Bone marrow (tissue), 2 donors: Measurements from ENCODE around the gene MED12L.
A peak's percentile ranks its signal among the peaks of the same experiment; 100 is the strongest.
"Not testable (repeated sequence)": the region's sequence is repeated elsewhere in the genome, so short reads cannot be mapped to it uniquely, and the experiment has no call there.

Experiments
- DNase-seq, 2 donors: peaks; one replicate each; lab custom pipeline; 2025; lab: John Stamatoyannopoulos, UW

The MED12L gene, protein sequence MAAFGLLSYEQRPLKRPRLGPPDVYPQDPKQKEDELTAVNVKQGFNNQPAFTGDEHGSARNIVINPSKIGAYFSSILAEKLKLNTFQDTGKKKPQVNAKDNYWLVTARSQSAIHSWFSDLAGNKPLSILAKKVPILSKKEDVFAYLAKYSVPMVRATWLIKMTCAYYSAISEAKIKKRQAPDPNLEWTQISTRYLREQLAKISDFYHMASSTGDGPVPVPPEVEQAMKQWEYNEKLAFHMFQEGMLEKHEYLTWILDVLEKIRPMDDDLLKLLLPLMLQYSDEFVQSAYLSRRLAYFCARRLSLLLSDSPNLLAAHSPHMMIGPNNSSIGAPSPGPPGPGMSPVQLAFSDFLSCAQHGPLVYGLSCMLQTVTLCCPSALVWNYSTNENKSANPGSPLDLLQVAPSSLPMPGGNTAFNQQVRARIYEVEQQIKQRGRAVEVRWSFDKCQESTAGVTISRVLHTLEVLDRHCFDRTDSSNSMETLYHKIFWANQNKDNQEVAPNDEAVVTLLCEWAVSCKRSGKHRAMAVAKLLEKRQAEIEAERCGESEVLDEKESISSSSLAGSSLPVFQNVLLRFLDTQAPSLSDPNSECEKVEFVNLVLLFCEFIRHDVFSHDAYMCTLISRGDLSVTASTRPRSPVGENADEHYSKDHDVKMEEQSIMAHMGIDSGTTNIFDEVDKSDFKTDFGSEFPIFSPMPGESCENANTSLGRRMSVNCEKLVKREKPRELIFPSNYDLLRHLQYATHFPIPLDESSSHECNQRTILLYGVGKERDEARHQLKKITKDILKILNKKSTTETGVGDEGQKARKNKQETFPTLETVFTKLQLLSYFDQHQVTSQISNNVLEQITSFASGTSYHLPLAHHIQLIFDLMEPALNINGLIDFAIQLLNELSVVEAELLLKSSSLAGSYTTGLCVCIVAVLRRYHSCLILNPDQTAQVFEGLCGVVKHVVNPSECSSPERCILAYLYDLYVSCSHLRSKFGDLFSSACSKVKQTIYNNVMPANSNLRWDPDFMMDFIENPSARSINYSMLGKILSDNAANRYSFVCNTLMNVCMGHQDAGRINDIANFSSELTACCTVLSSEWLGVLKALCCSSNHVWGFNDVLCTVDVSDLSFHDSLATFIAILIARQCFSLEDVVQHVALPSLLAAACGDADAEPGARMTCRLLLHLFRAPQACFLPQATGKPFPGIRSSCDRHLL (N-terminal part only)

DNA sequence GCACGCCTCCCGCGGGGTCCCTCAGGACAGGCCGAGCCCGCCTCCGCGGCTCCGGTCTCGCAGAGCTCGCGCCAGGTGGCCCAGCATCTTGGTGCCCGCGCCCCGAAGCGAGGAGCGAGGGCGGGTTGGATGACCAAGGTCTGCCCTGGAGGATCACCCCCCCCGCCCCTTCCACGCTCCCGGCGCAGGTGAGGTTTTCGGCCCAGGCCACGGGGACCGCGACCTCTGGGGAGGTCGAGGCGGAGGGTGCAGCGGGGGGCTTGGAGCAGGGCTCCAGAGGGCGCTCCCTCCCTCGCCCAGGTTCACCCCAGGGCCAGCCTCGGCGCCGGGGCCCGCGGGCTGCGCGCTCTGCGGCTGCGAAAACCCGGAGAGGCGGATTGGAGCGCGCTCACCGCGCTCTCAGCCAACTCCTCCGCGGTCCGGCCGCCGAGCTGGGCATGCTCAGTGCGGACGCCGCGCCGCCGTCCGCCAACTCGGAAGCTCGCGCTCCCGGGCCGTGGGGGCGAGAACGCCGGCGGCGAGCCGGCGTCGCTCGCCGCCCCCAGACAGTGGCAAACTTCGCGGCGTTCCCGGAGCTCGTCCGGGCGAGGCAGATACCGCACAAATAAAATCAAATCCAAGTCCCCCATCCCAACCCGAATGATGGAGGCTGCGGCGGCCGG lies at the start of gene MED12L:
MED12L (plus strand) TSS at position 438 of the 662 bp plus-strand sequence. CDS start 1,263 bp downstream, outside the sequence.
- DNase-seq = peak; percentile 11 to 20

DNA sequence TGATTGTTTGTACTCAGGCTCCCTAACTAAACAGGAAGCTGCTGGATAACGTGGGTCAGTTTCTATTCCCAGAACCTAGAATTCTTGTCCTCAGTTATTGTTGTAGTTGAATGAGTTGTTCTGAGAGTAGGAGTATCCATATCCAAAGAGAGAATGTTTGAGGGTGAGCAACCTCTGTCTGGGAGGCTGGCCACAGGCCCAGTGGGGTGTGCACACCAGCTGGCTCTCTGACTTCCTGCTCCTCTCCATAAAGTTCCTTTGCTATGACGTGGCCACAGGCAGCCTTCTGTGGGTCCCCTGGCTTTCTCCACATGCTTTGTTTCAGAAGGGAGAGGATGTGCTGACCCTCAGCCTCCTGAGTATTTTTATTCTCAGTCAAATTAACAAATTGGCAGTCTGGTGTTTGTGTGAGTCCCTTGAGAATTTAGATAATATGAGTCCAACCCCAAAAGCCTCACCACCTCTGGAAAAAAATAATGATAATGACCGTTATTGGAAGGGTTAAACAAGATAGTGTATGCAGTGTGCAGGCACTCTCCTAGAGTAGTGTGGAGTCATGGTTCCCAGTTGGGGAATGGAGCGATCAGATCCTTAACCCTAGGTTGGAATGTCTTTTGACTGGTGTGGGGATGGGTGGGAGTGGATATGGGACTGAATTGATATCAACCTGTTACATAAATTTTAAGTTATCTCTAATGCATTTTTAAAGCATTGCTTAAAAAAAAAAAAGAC lies 47.6 kb upstream of the MED12L start:
- DNase-seq = no peak

DNA sequence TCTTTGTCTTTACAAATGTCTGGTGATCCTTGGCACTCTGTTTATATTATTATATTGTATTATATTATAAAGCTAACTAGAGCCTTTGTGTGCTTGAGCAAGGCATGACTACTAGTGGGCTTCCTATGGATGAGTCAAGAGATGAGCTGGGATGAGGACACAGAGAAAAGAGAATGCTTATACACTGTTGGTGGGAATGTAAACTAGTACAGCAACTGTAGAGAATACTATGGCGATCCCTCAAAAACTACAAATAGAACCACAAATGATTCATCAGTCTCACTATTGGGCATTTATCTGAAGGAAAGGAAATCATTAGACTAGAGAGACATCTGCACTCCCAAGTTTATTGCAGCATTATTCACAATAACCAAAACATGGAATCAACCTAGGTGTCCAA lies 40.8 kb upstream of the MED12L start:
- no peak for DNase-seq

DNA sequence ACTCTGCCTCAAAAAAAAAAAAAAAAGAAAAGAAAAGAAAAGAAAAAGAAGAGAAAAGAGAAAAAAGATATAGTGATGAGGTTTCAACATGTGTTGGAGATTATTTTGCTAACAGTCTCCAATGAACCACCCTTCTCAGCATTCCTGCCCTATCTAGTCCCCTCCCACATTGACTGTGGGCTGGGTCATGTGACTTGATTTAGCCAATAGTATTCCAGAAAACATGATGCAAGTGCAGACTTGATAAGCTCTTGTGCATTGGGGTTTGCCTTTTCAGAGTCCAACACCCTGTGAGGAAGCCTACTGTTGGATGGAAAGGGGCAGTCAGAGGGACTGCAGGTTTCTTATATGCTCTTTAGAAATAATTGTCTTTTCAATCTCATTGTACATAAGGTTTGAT lies 37.8 kb upstream of the MED12L start:
- DNase-seq = no peak

DNA sequence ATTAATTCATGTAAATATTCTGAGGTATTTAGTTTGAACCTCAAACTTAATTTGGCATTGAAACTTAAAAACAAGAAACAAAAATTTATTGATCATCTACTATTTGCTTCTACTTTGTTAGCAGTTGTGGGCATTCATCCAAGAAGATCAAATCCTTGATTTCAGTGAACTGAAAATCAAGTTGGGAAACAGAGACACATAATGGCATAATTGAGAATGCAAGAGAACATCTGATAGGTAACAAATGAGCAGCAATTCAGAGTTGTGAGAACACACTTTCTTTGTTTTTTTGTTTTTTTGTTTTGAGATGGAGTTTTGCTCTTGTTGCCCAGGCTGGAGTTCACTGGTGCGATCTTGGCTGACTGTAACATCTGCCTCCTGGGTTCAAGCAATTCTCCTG lies 33.9 kb upstream of the MED12L start:
- no peak for DNase-seq

DNA sequence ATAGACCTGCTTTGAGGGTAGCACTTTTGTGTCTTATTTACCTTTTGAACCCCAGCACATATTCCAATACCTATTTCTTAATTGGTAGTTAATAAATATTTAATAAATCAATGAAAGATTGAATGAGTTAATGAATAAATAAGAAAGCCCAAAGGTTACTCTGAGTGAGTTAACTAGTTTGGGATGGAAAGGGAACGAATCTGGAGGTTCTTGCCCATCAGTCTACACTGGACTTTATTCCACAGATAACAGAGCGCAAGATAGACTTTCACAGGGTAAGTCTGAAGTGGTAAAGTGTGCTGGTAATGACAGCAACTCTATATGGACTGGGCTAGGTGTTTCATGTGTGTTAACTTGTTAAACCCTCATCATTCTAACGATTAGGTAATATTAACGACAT lies 33.1 kb upstream of the MED12L start:
- DNase-seq = no peak

DNA sequence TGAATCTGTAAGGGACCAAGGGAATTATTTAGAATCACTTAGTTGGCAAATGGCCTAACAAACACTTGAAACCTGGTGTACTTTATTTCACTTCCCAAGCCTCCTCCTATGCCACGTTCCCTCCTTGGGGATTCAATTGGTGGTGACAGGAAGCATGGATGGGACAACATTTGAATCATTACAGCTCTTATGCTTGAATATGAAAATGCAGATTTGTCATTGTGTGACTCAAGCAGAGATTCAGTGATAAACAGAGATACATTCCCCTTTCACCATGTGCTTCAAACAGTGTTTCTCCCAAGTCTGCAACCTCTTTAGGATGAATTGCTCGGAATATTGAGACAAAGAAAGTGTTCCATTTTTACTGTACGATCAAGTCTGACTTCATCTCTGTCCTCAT lies 32.7 kb upstream of the MED12L start:
- DNase-seq = no peak

DNA sequence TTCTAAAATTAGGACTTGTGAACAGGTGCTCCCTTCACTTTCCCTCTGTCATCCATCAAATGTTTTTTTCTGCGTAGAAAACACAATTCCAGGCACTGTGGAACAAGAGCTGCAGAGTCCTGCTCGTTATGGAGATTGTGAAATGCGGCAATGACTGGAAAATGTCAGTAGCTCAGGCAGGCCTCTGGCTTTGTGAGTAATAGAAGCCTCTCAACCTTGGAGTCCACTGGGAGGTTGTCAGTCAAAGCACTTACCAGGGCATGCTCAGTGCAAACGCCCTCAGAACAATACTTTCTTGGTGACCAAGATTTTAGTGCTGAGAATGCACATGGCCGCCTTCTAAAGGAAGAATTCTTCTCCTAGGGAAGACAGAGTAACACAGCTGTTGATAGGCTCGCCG lies 26.7 kb upstream of the MED12L start:
- DNase-seq = no peak

DNA sequence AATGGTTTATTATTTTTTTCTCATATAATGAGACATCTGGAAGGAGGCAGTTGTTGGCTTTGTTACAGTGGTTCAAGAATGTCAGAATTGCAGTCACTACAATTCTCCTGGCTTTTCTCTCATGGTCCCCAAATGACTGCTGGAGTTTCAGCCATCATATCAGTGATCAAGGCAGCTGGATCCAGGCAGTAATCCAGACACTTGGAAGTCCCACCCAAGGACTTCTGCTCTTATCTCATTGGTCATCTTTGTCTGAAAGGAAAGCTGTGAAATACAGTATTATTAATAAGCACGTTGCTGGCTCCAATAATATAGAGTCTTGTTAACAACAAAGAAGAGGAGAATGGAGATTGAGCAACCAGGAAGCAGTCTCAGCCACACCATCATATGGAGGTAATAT lies 22.9 kb upstream of the MED12L start:
- no peak for DNase-seq

DNA sequence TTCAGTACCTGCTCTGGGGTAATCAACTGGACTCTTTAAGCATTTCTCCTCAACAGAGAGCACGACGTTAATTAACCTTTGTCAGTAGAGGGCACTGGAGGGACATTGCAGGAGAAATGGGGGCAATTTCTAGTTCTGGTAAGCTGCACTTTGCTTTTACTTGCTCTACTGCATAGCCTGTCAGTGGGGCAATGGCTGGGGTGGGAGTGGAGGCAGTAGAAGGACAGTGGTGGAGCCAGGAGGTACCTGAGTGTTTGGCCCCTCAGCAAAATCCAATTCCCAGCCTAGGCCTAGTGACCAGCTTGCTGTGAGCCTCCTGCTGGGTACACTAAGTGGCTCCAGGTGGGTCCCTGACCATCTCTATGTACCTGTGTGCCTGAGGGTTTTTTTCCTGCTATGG lies 18.3 kb upstream of the MED12L start:
- DNase-seq = peak in 1 of 2 donors; percentile 6

DNA sequence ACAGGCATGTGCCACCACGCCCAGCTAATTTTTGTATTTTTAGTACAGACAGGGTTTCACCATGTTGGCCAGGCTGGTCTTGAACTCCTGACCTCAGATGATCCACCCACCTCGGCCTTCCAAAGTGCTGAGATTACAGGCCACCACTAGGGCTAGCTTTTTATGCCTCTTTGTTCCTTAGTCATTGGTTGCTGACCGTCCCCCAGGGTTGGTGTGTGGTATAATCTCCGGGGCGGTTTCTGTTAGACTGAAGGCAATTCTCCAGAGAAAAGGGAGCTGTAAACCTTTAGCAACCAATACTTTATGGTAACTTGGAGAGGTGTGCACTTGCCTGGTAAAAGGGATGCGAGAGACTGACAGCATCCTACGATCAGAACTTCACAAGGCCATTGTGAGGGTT lies 12.6 kb upstream of the MED12L start:
- DNase-seq = not testable (repeated sequence)

DNA sequence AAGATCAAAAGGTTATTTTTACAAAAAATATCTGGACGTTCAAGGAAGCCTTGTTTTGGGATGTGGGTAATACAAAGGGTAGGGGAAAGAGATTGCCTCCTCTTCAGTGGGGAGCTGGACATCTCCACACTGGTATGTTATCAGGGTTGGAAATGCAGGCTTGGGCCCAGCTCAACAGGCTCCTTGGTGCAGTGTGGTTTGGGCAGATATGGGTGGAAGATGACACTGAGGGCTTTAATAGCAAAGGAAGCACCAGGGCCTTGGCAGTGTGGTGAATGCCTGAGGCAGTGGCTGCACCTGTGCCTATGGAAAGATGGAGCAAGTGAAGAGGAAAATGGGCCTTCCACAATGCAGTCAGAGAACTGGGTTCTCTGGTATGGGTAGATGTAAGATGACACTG lies 11.2 kb upstream of the MED12L start:
- DNase-seq = no peak

DNA sequence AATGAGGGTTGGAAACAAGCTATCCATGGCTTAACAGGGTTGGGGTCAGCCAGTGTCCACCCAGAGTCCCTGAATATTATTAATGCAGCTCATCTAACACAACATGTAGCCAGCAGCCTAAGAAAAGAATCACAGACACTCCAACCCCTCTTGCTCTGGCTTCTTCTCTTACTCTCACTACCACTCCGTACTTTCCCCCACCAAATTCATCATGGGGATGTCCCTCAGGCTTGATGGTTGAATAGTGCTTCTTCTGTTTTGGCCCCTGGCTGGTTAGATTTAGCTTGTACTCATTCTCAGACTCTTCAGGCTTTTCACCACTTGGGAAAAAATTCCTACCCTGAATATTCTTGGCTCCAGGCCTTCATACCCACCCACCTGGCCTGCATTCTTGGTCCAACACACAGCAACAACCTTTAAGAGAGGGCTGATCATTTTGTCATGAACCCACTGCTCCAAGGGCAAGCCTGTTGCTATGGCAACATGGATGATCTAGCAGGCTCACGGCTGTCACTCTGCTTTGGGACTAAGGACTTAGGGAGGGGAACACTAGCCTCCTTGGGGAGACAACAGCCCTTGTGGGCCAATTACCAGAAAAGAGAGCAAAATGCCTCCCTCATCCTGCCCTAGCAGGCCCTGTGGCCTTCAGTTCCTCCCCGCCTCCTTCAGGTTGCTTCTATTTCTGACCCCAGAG lies 9.4 kb upstream of the MED12L start:
- DNase-seq = no peak

DNA sequence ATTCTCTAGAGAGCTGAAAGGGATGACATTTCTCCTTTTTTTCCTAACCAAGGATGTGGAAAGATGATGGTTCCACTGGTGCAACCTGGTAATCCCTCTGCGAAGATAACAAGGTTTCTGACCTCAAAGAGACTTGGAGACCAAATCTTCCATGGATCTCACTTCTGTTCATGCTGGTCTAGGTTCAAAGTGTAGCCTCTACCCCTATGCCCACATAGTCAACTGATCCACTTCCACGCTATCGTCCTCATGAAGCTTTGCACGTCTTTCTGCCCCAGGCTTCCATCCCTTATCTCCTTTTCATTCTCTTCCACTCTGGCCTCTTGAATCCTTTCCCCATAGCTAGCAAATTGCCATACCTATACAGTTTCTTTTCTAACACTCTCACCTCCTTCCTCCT lies 8.8 kb upstream of the MED12L start:
- DNase-seq = no peak

DNA sequence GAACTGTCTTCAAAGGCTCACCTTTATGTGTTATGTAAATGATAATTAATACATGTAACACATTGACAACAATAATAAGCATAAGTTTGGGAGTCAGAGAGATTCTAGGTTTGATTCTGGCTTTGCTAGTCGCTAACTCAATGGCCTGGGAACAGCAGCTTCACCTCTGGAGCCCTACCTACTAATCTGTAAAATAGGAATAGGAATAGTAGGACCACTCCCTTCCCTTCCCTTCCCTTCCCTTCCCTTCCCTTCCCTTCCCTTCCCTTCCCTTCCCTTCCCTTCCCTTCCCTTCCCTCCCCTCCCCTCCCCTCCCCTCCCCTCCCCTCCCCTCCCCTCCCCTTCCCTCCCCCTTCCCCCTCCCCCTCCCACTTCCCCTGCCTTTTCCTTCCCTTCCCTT lies 4.4 kb upstream of the MED12L start:
- not testable (repeated sequence) for DNase-seq

DNA sequence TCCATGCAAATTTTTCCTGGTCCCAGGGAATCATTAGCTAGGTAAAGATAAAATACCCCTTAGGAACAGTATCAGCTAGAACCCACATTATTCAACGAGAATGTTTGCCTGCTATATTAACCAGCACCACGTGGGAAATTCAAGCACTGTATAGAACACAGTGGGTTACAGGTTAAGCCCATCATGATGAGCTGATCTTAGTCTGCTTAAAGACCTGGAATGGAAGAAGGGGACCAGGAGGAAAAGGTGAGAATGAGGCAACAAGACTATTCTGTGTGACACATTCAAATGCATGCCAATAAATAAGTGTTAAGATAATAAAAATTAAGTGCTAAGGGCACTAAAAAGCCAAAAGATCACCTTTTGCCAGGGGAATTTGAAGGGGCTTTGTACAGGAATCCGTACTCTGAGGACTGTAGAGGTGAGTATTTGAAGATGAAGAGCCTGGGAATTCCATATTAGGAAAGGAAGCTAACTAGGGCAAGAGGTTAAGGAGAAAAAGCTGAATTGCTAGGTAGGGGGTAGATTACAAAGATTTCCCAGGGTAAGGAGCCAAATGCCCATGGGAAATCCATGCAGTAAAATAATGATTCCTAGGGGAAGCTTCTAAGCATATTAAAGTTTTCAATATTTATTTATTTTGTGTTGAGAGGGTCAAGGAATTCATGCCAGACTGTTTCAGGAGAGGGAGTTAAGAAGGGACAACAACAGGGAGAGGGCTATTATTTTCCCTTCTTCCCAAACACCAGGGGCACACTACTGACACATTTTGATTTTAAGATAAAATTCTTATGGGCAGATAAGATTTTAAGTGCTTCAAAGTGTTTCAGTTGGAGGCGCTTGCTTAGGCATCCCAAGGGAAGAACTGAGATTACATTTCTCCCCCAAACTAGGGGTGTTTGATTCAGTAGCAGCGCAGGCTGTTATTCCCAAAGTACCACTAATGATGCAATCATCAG lies 2.3 kb upstream of the MED12L start:
- no peak for DNase-seq

DNA sequence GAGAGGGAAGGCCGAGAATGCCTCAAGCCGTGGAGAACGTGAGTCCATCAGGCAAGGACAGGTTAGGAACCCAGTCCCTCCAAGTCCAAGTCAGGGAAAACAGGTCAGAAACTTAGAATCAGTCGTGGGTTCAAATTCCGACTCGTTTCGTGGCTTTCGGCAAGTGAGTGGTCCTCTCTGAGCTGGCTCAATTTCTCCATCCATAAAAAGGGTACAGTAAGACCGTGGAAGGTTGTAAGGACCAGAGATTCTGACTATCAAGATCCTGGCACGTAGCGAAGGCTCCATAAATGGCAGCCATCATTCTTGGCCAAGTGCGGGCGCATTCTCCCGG lies 604 bp upstream of the MED12L start:
- no peak for DNase-seq

DNA sequence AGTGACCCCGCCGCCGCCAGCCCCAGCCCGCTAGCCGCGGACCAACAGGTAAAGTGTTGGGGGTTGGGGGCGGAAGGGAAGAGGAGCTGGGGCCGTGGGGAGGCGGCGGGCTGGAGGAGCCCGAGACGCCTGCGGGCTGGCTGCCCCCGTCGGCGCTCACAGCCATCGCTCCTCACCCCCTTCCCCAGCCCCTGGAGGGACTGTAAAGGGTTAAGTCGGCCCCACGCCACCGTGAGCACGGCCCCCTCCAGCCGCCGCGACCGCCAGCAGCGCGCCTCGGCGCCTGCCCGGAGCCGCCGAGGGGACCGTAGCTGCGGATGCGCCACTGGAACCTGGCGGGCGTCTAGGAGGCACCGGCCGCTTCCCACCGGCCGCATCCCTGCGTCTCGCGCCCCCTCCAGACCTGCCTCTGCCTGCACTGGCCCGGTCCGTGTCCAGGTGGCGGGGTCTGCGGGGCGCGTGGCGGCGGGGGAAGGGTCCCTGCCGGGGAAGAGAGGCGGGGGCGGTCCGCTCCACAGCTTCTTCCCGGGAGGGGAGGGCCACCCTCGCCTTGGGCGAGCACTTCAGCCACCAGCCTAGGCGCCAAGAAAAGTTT lies 522 bp downstream of the MED12L start:
- peak in 1 of 2 donors; percentile 26 for DNase-seq
